HG02623 (cell line): ENCODE measurements around the gene AK3.
A peak's percentile ranks its signal among the peaks of the same experiment; 100 is the strongest.

Experiments used
- ATAC-seq: cut with Tn5 transposase; IDR thresholded peaks from one replicate; pipeline ENCODE4 v1.9.1; 2021; ENCODE audit warnings: moderate library complexity; ENCODE audit not compliant: unreplicated experiment

The AK3 gene

GRCh38 chr9:4709380-4709779 is 31.6 kb downstream of the AK3 start:
- ATAC-seq = no peak

- ATAC-seq = no peak
Observed at GRCh38 chr9:4706971-4707622, 33.9 kb downstream of the AK3 start.

GRCh38 chr9:4706021-4706420 is 35.0 kb downstream of the AK3 start:
- ATAC-seq = no peak

GRCh38 chr9:4704129-4704528 is 36.9 kb downstream of the AK3 start:
- no peak for ATAC-seq

- ATAC-seq = no peak
Observed at GRCh38 chr9:4701526-4701925, 39.5 kb downstream of the AK3 start.

GRCh38 chr9:4700932-4701331 is 40.1 kb downstream of the AK3 start:
- no peak for ATAC-seq

GRCh38 chr9:4700091-4700490 is 40.9 kb downstream of the AK3 start:
- no peak for ATAC-seq

GRCh38 chr9:4691795-4692194 is 49.2 kb downstream of the AK3 start:
- no peak for ATAC-seq

GRCh38 chr9:4690144-4690543 is 50.9 kb downstream of the AK3 start:
- ATAC-seq = peak; percentile 51

- peak; percentile 64 for ATAC-seq
Observed at GRCh38 chr9:4689687-4690104, 51.3 kb downstream of the AK3 start.

GRCh38 chr9:4689021-4689420 is 52.0 kb downstream of the AK3 start:
- no peak for ATAC-seq

- ATAC-seq = no peak
Observed at GRCh38 chr9:4686584-4686983, 54.4 kb downstream of the AK3 start.

- ATAC-seq = no peak
Observed at GRCh38 chr9:4686112-4686511, 54.9 kb downstream of the AK3 start.

- ATAC-seq = no peak
Observed at GRCh38 chr9:4684820-4685219, 56.2 kb downstream of the AK3 start.

GRCh38 chr9:4680750-4681149 is 60.3 kb downstream of the AK3 start:
- ATAC-seq = no peak

- no peak for ATAC-seq
Observed at GRCh38 chr9:4680173-4680525, 60.9 kb downstream of the AK3 start.

GRCh38 chr9:4679268-4680172 is 61.5 kb downstream of the AK3 start, which contains the start of gene CDC37L1:
TSS of gene CDC37L1 (plus strand) at chr9:4679569. CDS start at chr9:4679768, 199 bp downstream.
- peak; percentile 96 for ATAC-seq

- no peak for ATAC-seq
Observed at GRCh38 chr9:4678679-4679267, 62.2 kb downstream of the AK3 start.

GRCh38 chr9:4677392-4677791 is 63.6 kb downstream of the AK3 start:
- ATAC-seq = no peak

- ATAC-seq = no peak
Observed at GRCh38 chr9:4674783-4675182, 66.2 kb downstream of the AK3 start.

- no peak for ATAC-seq
Observed at GRCh38 chr9:4671737-4672136, 69.3 kb downstream of the AK3 start.

GRCh38 chr9:4670591-4670990 is 70.4 kb downstream of the AK3 start:
- no peak for ATAC-seq
